ENCODE results near the gene STX1B.
"Not testable (repeated sequence)": the region's sequence is repeated elsewhere in the genome, so short reads cannot be mapped to it uniquely, and the experiment has no call there.

STX1B gene

DNA sequence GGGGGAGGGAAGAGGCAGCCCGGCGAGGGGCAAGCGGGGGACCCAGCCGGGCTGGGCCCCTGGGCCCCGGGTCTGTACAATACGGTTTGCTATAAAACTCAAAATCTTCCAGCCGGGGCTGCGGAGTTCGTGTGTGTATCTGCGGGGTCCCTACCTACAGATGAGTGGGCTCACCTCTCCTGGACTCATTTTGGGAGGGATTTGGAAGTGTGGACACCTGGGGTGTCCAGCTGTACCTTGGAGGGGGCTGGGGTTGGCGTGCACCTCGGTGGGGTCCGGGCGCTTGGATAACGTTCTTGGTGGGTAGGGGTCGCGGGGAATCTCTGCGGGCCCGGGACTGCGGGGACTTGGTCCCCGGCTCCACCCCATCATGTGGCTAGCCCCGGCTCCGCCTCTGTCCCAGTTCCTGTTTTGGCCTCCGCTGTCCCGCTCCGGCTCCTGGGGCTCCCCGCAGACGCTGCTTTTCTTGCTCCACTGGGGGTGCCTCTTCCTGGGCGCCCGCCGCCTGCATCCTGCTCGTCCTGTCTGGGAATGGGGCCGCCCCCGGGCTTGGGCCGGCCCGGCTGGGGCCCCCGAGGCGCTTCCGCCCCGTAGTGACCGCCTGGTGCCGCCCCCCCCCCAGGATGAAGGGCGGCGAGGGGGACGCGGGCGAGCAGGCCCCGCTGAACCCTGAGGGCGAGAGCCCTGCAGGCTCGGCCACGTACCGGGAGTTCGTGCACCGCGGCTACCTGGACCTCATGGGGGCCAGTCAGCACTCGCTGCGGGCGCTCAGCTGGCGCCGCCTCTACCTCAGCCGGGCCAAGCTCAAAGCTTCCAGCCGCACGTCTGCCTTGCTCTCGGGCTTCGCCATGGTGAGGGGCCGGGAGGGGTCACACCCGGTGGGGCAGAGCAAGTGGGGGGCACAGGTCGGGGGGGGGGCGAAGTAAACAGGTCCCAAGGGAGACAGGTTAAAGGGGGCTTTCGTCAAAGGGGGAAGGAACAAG is 61.5 kb downstream of the STX1B start, which contains the start of gene ORAI3:
TSS of gene ORAI3 (plus strand) at position 402 of the 983 bp plus-strand sequence. CDS start at position 624, 222 bp downstream.
- peak; percentile 45 for DNase-seq

DNA sequence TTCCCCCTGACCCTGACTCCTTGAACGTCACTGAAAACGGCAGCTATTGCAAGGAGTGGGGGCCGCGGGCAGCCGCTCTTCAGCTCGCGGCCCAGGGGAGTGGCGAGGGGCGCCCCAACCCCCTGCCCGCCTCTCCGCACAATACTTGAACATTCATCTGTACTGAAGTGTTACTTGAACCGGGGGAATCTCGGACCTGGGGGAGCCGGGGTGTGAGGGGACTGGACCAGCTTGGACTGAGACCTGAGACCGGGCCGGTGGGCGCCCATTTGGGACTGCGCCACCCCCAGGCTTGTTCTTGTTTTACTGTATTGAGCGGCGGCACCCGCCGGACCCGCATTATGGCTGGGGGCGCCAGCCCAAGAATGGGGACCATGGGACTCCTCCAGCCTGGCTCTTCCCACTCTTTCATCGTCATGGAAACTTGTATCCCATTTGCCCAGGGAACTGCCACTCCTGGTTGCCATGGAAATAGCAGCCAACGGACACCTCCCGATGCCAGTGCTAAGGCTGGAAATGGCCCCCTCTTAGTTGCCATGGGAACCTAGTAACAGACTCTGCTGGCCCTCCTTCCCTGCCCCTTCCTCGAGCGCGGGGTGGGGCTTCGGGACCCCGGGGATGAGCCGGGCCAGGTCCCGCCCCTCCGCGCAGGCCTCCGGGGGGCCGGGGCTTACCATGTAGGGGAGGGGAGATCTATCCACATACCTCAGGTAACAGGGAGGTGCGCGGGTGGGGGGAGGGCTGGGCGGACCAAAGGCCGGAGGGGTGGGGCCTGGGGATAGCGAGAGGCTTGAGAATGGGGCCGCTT is 62.4 kb downstream of the STX1B start:
- peak; percentile 37 for DNase-seq

DNA sequence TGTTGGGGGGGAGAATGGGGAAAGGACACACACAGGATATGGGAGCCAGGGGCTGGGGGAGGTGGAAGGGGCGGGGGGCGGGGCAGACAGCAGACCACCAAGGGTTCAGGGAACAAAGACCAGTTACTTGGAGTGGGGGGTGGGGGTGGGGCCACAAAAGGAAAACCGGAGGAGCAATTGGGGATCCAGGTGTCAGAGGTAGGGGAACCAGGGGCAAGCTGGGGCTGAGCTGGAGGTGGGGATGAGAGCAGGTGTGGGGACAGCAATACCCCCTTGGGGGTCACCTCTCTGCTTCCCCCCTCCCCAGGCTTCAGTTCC is 62.9 kb downstream of the STX1B start:
- no peak for DNase-seq

GRCh38 chr16:30946671-30947540 is 63.5 kb downstream of the STX1B start:
- no peak for DNase-seq

- DNase-seq = no peak
These were observed 66.1 kb downstream of the STX1B start for GRCh38 chr16:30944352-30944751.

DNA sequence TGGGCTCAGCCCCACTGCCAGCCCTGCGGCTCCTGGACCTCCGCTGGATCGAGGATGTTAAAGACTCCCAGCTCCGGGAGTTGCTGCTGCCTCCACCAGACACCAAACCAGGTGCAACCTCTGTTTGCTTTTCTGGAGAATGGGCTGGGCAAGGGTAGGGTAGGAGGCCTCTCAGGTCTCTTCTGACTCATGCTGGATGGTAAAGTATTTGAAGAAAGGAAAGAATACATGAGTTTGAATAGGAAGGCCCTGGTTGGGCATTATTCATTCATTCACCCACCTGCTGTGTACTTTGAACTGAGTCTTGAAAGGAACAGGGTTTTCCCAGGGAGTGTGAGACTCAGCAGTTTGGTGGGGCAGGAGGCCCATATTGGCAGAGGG is 68.0 kb downstream of the STX1B start:
- no peak for DNase-seq

DNA sequence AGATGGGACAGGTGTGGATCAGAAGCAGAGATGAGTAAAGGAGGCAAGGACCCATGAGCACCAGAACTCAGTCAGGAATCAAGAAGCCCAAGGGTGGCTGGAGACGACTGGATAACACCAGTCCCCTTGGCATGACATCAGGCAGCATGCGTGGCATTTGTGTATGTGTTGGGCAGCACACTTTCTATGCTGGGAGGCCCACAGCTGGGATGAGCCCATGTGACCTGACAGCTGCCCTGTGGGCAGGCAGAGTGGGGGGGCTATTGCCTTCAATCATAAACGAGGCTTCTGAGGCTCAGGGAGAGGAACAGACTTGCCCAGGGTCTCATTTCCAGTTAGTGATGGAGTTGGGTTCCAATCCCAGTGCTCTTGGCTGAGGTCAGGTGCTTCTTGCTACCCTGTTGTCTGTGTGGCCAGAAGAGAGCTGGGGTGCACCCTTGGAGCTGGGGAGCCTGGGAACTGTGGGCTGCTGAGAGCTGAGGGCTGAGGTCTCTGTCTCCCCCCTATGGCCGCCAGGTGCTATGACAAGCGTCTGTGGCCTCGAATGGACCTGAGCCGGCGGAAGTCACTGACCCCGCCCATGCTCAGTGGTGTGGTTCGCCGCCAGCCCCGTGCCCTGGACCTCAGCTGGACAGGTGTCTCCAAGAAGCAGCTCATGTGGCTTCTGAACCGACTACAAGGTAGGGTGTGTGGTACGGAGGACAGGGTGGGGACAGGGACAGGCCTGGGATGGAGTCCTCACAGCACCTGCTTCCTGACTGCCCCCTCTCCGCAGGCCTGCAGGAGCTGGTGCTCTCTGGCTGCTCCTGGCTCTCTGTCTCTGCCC is 68.6 kb downstream of the STX1B start:
- DNase-seq = peak; percentile 75

GRCh38 chr16:30939571-30939970 is 70.9 kb downstream of the STX1B start:
- not testable (repeated sequence) for DNase-seq
